Mesendoderm (in vitro differentiated cells): ENCODE results near the gene FANCL.
A peak's percentile ranks its signal among the peaks of the same experiment; 100 is the strongest.
"Not testable (repeated sequence)": the region's sequence is repeated elsewhere in the genome, so short reads cannot be mapped to it uniquely, and the experiment has no call there.

Experiments used
- DNase-seq: peaks from one replicate; pipeline ENCODE4 v3.0.0; 2013
- H2AK5ac ChIP-seq: 2 replicates; pipeline ENCODE4 v1.6.1; 2013; ENCODE audit warnings: low read length, inconsistent platforms
- H2BK120ac ChIP-seq: 2 replicates; pipeline ENCODE4 v1.6.1; 2013; ENCODE audit warnings: low read depth, mild to moderate bottlenecking, low read length, moderate library complexity, mixed read lengths
- H2BK15ac ChIP-seq: replicated peaks from 2 replicates; pipeline ENCODE4 v1.6.1; 2013; ENCODE audit warnings: low read depth, mild to moderate bottlenecking, moderate library complexity
- H2BK5ac ChIP-seq: 2 replicates; pipeline ENCODE4 v1.6.1; 2013; ENCODE audit warnings: low read length, inconsistent platforms
- H3K18ac ChIP-seq: 2 replicates; pipeline ENCODE4 v1.6.1; 2013; ENCODE audit warnings: mild to moderate bottlenecking, low read length, mixed read lengths
- H3K23ac ChIP-seq: one replicate; pipeline ENCODE4 v1.6.1; 2013; ENCODE audit warnings: low read length
- H3K27ac ChIP-seq: 2 replicates; pipeline ENCODE4 v1.5.1; 2013; ENCODE audit warnings: low read depth, mild to moderate bottlenecking, inconsistent platforms, low read length, moderate library complexity
- H3K27me3 ChIP-seq: 2 replicates; pipeline ENCODE4 v1.6.1; 2013; ENCODE audit warnings: low read length, control low read depth, mild to moderate bottlenecking, inconsistent platforms; ENCODE audit not compliant: insufficient read depth, poor library complexity
- H3K36me3 ChIP-seq: 2 replicates; pipeline ENCODE4 v1.6.1; 2013; ENCODE audit warnings: low read length, inconsistent platforms; ENCODE audit not compliant: control insufficient read depth, insufficient read depth
- H3K4ac ChIP-seq: one replicate; pipeline ENCODE4 v1.6.1; 2013; ENCODE audit warnings: low read depth, mild to moderate bottlenecking, low read length, moderate library complexity
- H3K4me1 ChIP-seq: 2 replicates; pipeline ENCODE4 v1.6.1; 2013; ENCODE audit warnings: low read depth, low read length, inconsistent platforms; ENCODE audit not compliant: control insufficient read depth
- H3K4me2 ChIP-seq: 2 replicates; pipeline ENCODE4 v1.6.1; 2013; ENCODE audit warnings: low read length
- H3K4me3 ChIP-seq: 2 replicates; pipeline ENCODE4 v1.5.1; 2013; ENCODE audit warnings: mild to moderate bottlenecking, low read length
- H3K56ac ChIP-seq: one replicate; pipeline ENCODE4 v1.6.1; 2013; ENCODE audit warnings: low read length
- H3K79me1 ChIP-seq: 2 replicates; pipeline ENCODE4 v1.6.1; 2013; ENCODE audit warnings: low read length, inconsistent platforms
- H3K79me2 ChIP-seq: 2 replicates; pipeline ENCODE4 v1.6.1; 2013; ENCODE audit warnings: mild to moderate bottlenecking, low read length; ENCODE audit not compliant: control insufficient read depth, insufficient read depth
- H3K9ac ChIP-seq: 2 replicates; pipeline ENCODE4 v1.6.1; 2013; ENCODE audit warnings: low read length, inconsistent platforms
- H4K5ac ChIP-seq: one replicate; pipeline ENCODE4 v1.6.1; 2013; ENCODE audit warnings: low read length
- H4K8ac ChIP-seq: one replicate; pipeline ENCODE4 v1.6.1; 2013; ENCODE audit warnings: low read depth, mild to moderate bottlenecking, control low read depth, low read length, moderate library complexity
- WGBS: extraction: QIAGEN DNeasy Blood & Tissue Kit; methylation state at CpG from one replicate; pipeline ENCODE4 v1.1.7; 2013; ENCODE audit warnings: low lambda C conversion rate, missing lambda C conversion rate; ENCODE audit not compliant: insufficient coverage; ENCODE audit errors: extremely low coverage; 5-methylcytosine and 5-hydroxymethylcytosine counted together

FANCL gene

GRCh38 chr2:58266211-58266610, 25.1 kb upstream of the FANCL start:
- Histone ChIP-seq H3K79me2 (no peaks in the 10 kb centered on the region), H3K4me3 (no peak overlapping the region), H3K4me1 (no peaks in the 10 kb centered on the region), H3K18ac (no peak overlapping the region), H2BK5ac (no peak overlapping the region), H3K4me2 (no peak overlapping the region), H3K36me3 (no peaks in the 10 kb centered on the region), H3K4ac (no peak overlapping the region), H2AK5ac (no peak overlapping the region), H4K5ac (no peak overlapping the region), H3K23ac (no peak overlapping the region), H3K27ac (no peak overlapping the region), H3K27me3 (no peaks in the 10 kb centered on the region), H3K9ac (no peak overlapping the region), H3K56ac (peak overlapping the region; percentile 34), H4K8ac (no peak overlapping the region), H3K79me1 (no peaks in the 10 kb centered on the region), H2BK120ac (no peak overlapping the region), H2BK15ac (no peak overlapping the region)
- no CpG with 5 or more reads among the region's 2 CpGs for WGBS
- no peak for DNase-seq

DNA sequence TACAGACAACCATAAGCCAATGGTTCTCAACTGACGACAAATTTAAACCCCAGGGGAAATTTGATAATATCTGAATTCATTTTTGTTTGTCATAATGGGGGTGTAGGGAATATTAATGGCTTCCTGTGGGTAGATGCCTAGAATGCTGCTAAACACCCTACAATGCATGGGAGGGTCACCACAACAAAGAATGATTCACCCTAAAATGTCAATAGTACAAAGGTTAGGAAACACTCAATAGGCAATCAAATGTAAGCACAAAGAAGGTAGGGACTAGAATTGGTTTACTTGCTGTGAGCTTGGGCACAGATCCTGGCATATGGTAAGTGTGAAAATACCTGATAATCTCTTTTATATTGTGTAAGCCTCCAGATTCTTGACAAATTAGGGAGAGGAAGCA, 20.1 kb upstream of the FANCL start:
- no peaks in the 10 kb centered on the region for H3K79me1 ChIP-seq
- no peaks in the 10 kb centered on the region for H3K79me2 ChIP-seq
- no peak overlapping the region for H2AK5ac ChIP-seq
- no peak overlapping the region for H3K27ac ChIP-seq
- H2BK120ac ChIP-seq: no peak overlapping the region
- H3K27me3 ChIP-seq: no peaks in the 10 kb centered on the region
- H4K5ac ChIP-seq: no peak overlapping the region
- no peak overlapping the region for H3K4ac ChIP-seq
- no peak overlapping the region for H3K18ac ChIP-seq
- H2BK15ac ChIP-seq: no peak overlapping the region
- DNase-seq: no peak
- no CpG with 5 or more reads among the region's 1 CpG for WGBS
- no peak overlapping the region for H3K4me2 ChIP-seq
- H3K9ac ChIP-seq: no peak overlapping the region
- H3K23ac ChIP-seq: no peak overlapping the region
- no peak overlapping the region for H3K4me3 ChIP-seq
- H3K56ac ChIP-seq: no peak overlapping the region
- no peak overlapping the region for H4K8ac ChIP-seq
- no peak overlapping the region for H2BK5ac ChIP-seq
- H3K4me1 ChIP-seq: no peaks in the 10 kb centered on the region
- no peaks in the 10 kb centered on the region for H3K36me3 ChIP-seq

DNA sequence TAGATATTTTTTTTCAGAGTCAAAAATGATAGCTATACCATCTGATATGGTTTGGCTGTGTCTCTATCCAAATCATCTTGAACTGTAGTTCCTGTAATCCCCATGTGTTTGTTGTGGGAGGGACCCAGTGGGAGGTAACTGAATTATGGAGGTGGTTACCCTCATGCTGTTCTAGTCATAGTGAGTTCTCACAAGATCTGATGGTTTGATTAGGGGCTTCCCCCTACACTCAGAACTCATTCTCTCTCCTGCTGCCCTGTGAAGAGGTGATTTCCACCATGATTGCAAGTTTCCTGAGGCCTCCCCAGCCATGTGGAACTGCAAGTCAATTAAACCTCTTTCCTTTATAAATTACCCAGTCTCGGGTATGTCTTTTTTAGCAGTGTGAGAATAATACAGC, 17.3 kb upstream of the FANCL start:
- not testable (repeated sequence) for H3K4me1 ChIP-seq, H4K5ac ChIP-seq, H3K56ac ChIP-seq, H4K8ac ChIP-seq, H3K4me3 ChIP-seq, H2AK5ac ChIP-seq, H3K23ac ChIP-seq, H3K79me1 ChIP-seq, H3K4ac ChIP-seq, H2BK120ac ChIP-seq, H3K9ac ChIP-seq, H3K27me3 ChIP-seq, H3K18ac ChIP-seq, H2BK5ac ChIP-seq, H3K79me2 ChIP-seq, H2BK15ac ChIP-seq, H3K4me2 ChIP-seq, DNase-seq, H3K36me3 ChIP-seq, H3K27ac ChIP-seq
- no CpG with 5 or more reads among the region's 1 CpG for WGBS

GRCh38 chr2:58251331-58252201, 10.4 kb upstream of the FANCL start:
- not testable (repeated sequence) for H3K79me1 ChIP-seq, DNase-seq, H3K56ac ChIP-seq, H3K9ac ChIP-seq, H2BK120ac ChIP-seq, H3K27me3 ChIP-seq, H3K4me1 ChIP-seq, H3K23ac ChIP-seq, H2AK5ac ChIP-seq, H3K4me3 ChIP-seq, H2BK15ac ChIP-seq, H3K4me2 ChIP-seq, H4K8ac ChIP-seq, H3K18ac ChIP-seq, H3K79me2 ChIP-seq, H3K4ac ChIP-seq, H4K5ac ChIP-seq, H3K36me3 ChIP-seq, H3K27ac ChIP-seq, H2BK5ac ChIP-seq
- WGBS: no CpG with 5 or more reads among the region's 43 CpGs

DNA sequence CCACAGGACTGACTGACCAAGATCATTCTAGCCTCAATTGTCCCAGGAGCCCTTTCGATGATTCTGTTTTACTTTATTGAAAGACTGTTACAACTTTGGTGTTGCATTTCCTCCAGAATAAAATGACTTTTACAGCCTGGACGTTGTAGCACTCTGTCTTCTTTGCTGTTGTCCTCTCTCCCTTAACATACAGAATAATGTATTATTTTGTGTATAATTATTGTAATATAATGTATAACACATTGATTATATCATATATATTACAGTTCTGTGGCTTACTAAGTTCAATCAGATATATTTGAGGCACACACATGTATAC, 380 bp upstream of the FANCL start:
- no peak for DNase-seq
- Histone ChIP-seq H3K27ac (peak overlapping the region; percentile 86), H2AK5ac (no peak overlapping the region), H3K9ac (peak overlapping the region; percentile 35), H4K5ac (no peak overlapping the region), H3K4ac (no peak overlapping the region), H4K8ac (no peak overlapping the region), H3K56ac (peak overlapping the region; percentile 66), H3K36me3 (no peaks in the 10 kb centered on the region), H2BK5ac (no peak overlapping the region), H3K79me1 (no peaks in the 10 kb centered on the region), H3K27me3 (no peaks in the 10 kb centered on the region), H3K23ac (no peak overlapping the region), H2BK15ac (no peak overlapping the region), H3K4me3 (no peak overlapping the region), H3K79me2 (peaks cover 23% of the 10 kb centered on the region), H3K18ac (no peak overlapping the region), H3K4me2 (no peak overlapping the region), H2BK120ac (no peak overlapping the region), H3K4me1 (no peaks in the 10 kb centered on the region)
- no CpG with 5 or more reads among the region's 2 CpGs for WGBS
